GM19395 (cell line): Measurements from ENCODE around the gene ALDOC.
"Not testable (repeated sequence)": the region's sequence is repeated elsewhere in the genome, so short reads cannot be mapped to it uniquely, and the experiment has no call there.

ENCODE experiments used
- ATAC-seq: cut with Tn5 transposase; IDR thresholded peaks from one replicate; pipeline ENCODE4 v1.9.1; 2021; ENCODE audit warnings: mild to moderate bottlenecking, moderate library complexity; ENCODE audit not compliant: unreplicated experiment

Gene ALDOC

DNA sequence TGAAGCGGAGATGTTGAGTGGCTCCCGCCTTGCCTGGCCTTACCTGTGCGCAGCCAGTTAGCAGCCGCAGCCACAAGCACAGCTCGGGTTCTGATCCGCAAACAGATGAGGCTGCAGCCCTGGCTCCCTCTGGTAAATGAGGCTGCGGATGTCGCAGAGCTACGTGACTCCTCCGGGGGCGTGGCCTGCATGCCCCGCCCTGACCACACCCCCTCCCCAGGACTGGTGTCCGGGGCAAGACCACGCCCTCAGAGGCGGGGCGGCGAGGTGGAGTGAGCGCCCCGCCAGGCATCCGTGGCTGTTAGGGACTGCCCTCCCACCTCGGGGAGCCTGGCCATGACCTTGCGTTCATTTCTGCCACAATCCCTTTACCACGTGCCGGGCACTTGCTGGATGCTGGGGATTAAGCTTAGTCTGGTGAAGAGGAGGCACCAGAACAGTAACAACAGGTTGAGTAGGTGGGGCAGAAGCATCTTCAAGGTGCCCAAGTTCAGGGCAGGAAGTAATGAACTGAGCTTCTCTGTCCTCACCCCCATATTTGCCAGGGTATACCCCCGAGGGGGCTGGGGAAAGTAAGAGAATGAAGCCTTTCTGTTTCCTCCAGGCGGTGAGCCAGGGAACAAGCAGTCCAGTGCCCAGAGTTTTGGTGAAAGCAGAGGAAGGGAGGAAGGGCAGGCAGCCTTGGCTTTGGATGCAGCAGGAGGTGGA, at the start of gene ALDOC:
TSS of gene ALDOC (minus strand) at position 138 of the 708 bp plus-strand sequence. CDS start 1,363 bp downstream, outside the sequence.
- ATAC-seq: peak; percentile 79

DNA sequence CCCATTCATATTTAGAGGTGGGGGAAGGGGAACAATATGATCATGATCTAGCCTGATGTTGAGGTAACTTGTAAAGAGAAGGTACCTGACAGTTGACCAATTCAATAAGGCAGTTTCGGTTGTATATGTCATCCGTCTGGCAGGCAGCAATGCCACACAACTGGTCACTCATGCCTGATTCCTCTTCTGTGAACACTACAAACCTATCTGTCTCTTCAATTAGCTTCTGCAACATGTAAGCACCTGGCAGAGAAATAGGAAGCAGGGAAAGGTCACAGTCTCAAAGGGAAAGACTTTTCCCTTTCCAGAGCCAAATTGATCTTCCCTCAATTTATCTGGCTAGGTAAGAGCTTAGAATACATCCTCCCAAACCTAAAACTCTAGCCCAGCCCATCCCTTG, 47.5 kb upstream of the ALDOC start:
- no peak for ATAC-seq

DNA sequence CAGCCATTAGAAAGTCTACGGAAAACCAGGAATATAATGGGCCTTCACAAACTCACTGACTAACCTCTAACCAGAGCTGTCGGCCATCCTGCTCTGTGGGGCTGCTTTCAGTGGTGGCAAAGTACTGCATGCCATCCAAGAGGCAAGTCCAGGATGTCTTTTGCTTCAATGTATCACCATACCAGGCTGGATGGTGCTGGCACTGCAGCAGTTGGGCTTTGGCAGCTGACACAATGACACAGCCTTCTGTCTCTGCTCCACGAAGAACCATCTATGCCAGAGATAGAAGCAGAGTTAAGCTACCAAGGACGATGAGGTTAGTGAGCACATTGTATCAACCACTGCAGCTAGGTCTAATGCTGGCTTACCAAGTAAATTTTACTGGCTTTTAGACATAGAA, 47.0 kb upstream of the ALDOC start:
- ATAC-seq: no peak

DNA sequence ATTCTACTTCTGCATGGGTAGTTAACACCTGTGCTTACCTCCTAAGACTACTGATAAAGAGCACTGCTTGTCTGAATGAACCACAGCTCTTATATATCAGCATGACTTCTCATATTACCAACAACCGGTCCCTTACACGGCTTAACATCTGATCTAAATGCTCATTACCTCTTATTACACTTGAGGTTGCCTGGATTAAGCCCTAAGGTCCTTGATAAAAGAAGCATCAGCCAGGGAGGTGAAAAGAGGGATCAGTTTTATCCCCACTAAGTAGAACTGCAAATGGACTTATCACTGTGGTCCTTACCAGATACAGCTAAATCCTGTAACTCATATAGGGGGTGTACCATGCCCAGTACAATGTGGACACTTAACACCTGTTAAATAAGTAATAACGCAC, 45.5 kb upstream of the ALDOC start:
- no peak for ATAC-seq

DNA sequence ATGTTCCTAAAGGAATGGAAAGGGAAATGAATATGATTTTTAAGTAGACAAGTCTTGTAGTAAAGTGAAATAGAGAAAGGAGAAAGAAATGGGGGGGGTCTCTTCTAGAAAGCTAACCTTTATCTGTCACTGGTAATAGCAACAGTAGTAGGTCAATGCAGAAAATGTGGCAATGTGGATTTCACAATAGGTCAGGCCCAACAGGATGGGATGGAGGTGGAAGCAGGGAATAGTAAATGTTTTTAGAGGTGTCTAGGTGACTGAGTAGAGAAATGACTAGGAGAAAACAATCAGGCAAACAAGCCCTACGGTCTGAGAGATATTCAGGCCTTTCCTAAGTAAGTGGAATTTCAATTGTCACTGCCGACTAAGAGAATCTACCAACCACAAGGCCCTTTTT, 43.3 kb upstream of the ALDOC start:
- no peak for ATAC-seq

DNA sequence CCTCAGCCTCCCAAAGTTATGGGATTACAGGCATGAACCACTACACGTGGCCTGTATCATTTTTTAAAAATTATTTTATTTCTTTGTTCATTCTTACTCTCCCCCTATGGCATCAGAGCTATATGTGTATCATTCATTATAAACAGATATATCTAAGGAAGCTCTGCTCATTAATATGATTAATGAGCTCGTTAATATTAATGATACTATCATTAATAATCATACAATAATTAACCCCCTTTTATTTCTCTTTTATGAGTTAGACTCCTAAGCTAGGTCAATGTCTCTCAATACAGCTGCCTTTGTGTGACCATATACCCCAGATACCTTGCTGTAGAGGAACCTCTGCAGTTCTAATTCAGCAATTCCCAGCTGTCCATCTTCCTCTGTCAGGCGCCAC, 41.8 kb upstream of the ALDOC start:
- ATAC-seq: no peak

DNA sequence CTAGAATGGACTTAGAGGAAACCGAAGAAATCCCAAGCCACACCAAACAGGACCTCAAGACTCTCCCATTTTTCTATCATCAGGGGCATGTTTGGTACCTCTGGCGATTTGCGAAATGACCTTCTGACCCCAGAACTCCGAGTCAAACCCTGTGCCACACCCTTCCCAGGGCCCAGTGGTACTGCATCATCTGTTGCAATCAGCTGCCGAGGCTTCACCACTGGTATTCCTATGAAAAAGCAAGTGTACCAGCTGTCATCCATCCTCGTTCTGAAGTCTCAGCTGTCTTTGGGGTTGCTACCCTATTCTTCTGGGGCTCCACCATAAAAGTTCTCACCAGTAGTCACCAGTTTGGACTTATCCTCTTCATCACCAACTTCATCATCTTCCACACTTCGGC, 39.6 kb upstream of the ALDOC start:
- ATAC-seq: no peak

DNA sequence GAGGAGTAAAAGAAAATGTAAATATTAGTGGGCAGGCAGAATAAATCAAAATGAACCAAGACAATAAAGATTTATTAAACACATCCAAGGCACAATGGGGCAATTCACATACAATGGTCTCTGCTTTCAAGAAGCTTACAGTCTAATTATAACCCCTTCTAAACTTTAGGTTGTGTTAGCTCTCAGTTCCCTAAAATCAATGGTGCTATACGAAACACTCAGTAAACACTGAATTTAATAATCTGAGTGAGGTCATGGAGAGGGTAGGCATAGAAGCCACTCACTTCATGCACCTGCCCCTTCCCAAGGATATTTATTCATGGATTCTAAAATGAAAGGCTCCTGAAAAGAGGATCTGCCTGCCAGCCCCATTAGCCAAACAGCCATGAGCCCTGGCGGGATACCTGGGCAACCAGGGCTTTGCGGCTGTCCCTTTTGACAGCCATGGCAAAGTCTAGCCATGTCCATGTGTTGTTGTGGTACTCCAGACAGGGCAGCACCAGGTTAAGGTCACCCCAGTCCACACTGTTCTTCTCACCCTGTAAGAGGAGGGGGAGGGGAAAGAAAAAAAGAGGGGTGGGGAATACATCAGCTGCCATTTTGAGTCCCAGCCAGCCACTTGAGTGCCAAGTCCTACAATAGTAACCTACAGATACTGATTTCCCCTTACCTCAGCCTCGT, 38.7 kb upstream of the ALDOC start:
- ATAC-seq: no peak

DNA sequence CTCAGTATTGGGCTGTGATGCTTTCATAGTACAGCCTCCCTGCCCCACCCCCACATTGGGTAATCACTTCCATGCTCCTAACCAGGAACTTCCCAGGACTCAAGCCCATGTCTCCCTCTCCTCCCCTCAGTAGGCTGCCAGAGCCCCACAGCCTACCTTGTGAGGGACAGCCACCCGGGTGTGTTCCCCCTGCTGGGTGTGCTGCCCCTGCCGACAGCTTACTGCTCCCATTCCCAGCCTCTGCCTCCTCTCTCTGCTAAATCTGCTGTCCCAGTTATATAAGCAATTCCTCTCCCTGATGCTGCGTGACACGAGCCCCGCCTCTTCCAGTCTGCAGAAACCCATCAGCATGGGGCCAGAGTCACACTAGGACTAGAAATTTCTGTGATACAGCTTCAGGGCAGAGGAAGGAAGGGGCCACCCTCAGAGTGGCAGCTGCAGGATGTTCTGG, 37.3 kb upstream of the ALDOC start, which contains the start of gene RSKR:
TSS of gene RSKR (minus strand) at position 255 of the 451 bp plus-strand sequence. CDS start at position 231, 24 bp downstream.
- ATAC-seq: no peak

DNA sequence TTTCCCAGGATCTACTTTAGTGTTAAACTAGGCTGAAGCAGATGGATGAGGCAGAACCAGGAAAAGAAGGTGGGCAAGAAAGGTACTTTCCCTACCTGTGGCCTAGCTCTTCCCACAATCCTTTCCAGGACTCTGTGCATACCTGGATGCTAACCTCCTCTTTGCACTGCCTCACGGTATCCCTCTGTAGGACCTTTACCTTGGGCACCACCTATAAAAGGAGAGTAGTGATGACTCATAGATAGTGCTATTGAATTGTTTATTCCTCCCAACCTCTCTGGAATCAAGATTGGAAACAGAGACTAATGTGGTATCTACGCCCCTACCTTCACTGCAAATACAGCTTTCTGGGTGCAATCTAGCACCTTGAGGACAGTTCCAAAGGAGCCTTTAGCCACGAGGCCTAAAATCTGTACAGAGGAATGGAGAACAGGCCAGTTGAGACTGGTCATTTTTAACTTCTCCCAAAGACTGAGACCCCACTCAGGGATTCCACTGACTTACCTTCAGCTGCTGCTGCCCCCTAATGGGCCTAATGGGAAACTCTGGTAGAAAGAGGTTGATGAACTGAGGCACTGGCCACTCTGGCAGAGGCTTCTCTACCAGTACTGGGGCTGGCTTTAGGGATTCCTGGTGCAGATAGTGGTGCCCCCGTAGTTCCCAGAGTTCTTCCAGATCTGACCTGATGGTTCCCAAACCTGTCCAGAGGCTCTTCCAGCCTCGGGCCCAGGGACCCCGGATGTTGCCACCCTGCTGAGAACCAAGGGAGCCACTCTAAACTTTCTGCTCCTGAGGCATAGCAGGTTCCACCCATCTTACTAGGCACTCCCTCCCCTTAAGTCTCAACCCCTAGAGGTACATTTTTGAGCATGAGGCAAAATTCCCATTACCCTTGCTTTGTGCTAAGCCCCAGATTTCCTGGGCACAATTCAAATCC, 36.5 kb upstream of the ALDOC start:
- ATAC-seq: no peak

DNA sequence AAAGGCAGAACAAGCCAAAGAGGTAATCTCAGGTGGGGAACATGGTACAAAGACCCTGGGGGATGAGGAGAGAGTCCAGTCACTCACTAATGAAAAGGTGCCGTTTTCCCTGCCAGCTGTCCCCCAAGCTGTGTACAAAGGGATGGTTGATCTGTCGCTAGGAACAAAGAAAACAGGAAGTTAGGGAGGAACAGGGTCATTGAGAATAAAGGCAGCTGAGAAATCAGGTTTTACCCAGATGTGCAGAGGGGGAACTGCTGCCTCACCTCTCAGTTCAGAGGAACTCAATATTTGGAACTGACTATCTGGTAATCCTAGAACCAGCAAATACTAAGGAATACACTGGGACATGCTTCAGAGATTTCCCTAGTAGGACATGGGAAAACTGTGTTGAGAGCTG, 35.8 kb upstream of the ALDOC start:
- no peak for ATAC-seq

DNA sequence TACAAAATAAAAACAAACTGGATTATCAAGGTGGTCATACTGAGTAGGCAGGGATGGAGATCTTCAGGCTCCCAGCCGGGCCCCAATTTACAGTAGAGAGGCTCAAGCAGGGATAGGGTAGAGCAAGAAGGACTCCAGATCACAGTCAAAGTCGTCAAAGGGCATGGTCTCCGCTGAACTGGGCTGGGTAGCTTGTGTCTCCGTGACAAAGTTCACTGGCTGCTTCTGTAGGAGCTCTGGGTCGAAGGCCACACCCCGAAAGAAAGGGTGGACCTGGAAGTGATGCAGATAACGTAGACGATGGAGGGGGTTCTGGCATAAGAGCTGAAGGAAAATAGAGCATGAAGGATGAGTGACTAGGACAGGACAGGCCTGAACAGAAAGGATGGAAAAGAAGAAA, 33.7 kb upstream of the ALDOC start:
- ATAC-seq: no peak

DNA sequence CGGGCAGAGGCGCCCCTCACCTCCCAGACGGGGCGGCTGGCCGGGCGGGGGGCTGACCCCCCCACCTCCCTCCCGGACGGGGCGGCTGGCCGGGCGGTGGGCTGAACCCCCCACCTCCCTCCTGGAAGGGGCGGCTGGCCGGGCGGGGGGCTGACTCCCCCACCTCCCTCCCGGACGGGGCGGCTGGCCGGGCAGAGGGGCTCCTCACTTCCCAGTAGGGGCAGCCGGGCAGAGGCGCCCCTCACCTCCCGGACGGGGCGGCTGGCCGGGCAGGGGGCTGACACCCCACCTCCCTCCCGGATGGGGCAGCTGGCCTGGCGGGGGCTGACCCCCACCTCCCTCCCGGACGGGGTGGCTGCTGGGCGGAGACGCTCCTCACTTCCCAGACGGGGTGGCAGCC, 27.3 kb upstream of the ALDOC start:
- ATAC-seq: not testable (repeated sequence)

DNA sequence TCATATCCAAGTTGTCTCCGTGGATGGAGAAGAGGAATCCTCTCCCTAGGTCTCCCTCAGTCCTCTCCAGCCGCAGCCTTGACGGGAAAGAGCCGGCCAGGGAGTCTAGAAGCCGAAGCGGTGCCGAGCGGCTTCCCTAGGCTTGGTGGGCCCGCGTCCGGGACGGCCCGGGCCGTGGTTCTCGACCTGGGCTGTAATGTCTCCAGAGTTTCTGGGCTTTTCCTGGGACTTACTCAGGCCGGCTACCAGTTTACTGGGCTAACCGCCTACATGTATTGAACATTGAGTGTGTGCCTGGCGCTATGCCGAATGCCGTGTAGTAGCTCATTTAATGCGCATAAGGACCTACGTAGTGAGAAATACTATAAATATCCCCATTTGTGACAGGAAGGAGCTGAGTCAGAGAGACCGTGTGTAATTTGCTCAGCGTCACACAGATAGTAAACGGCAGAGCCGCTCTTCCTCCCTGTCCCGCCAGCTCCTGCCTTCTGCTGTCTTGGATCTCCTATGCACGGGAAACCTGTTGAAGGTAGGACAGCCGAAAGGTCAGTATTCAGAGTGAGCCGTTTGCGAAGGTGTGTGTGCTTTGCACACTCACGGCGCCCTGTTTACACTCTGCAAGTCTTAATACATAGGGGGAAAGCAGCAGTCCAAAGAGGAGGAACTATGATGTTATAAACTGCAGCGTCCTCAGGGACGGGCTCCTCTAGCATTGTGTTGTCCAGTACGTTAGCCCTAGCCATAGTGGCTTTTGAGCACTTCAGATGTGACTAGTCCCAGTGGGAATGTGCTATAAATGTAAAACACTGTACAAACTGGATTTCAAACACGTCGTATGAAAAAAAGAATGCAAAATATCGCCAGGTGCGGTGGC, 22.9 kb upstream of the ALDOC start:
- ATAC-seq: peak; percentile 57

DNA sequence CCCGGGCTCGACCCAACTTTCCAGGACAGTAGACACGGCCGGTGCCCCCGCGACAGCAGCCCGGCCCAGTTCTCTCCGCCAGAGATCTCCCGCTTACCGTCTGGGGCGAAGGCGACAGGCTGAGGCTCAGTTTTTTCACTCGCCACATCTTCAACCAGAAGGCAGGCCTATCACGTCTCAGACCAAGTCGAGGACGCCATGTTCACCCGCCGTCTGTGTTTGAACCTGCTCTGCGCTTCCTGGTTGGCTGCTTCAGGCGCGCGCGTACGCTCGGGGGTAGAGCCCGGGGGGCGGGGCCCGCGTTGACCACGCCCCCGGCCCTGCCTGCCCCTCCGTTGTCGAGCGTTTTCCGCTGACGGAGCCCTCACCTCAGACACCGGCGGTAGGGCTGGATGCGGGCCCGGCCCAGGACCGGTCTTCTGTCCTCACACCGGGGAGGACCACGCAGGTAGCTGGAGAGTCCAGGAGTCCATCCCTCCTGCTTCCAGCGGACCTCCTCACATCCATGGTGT, 22.2 kb upstream of the ALDOC start, which contains the start of gene SPAG5:
TSS of gene SPAG5 (minus strand) at position 227 of the 512 bp plus-strand sequence. CDS start at position 148, 79 bp downstream.
- ATAC-seq: peak; percentile 74

DNA sequence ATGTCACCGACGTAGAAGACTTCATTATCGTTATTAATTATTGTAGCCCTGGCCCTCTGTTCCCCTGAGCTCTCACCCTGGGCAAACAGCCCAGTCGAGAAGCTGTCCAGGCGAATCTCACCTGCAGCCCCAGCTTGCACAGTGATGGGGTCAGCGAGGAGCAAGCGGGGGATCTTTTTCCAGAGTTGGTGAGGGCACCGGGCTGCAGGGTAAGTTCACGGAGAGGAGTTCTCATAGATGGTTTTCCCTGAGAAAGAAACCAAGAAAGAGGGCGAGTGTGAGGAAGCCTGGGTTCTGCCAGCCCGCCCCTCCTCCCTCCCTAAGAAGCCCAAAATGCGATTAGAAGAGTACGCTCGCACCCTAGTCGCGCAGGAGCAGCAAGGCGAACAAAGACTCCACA, 21.7 kb upstream of the ALDOC start:
- ATAC-seq: no peak

DNA sequence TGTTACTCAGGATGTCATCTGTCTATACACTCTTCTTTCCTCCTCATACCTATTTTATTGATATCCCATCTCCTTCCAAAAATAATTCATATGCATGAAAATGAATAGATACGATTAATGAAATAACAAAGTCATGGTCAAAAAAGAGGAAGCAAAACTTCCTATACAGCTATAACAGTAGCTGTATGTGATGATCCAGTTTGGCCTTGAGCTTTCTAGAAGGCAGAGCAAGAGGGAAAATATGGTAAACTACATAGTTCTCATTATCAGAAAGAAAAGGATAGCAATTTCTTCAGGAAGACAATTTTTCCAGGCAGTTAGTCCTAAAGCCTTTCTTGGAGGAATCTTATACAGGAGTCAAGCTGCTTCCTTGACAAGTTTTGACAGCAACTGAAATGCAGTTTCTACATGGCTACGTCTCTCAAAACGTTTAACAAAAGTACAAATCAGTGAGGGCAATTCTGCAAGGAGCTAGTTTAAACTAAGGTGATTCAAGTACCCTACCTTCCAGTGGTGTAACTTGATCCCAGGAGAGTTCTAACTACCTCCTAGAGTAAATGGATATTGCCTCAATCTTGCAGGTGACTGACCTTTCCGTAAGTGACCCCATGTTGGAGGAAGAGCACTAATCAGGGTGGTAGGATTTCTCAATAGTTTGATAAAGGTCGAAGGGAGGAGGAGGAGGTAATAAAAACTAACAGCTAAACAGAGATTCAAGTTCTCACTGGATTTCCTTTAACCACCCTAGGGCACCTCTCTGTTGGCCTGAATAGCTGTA, 21.1 kb upstream of the ALDOC start:
- ATAC-seq: no peak

DNA sequence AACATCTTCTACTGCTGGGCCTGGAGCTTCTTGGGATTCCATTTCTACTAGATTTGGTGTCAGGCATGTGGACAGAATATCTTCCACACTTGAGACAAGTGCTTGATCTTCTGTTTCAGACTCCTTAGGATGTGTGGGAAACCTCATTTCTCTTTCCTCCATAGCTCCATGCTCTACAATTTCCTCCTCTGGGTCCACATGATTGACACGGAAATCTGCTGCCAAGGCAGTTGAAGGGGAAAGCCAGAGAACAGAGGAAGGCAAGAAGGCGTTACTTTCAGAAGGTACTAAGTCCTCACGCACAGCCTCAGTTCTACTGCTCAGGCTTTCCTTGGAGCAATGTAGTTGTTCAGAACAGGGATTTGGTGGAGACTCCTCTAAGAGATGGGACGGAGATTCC, 15.6 kb upstream of the ALDOC start:
- ATAC-seq: no peak

DNA sequence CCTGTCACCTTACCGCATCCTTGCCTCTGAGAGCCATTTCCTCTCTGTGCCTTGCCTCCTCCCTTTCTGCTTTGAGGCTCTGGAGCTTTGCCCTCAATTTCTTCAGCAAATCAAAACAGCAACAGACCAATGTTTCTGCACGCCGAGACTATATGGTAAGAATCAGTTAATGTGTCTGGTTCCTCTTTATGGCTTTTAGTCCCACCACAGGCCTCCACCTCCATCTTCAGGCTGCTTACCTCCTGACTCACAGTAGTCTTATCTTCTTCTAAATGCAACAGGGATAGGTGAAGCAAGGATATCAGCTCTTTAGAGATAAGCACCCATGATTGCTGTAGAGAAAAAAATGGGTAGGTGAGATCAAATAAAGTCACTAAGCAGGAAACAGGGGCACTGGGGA, 9.2 kb upstream of the ALDOC start:
- ATAC-seq: no peak
